ENCODE data around the gene DDX28. TPM values are rescaled to one million over a fixed set of nuclear protein-coding genes. Genes with fewer than 3 reads are reported as not detected.

Gene DDX28
- polyA plus RNA-seq, 10 donors = 4.6 to 6.7 (median 5.5) TPM

Other genes starting within 250 kb of the DDX28 start
- 10 to 100 TPM; 14.1 to 27.2 (median 20.3) TPM for gene RANBP10, start 216.7 kb downstream of the DDX28 start, polyA plus RNA-seq (ENCODE audit: insufficient read length in 10 of 10)
- 1 to 10 TPM; 1.1 to 3.5 (median 1.6) TPM for gene TSNAXIP1, start 216.3 kb downstream of the DDX28 start, polyA plus RNA-seq (ENCODE audit: insufficient read length in 10 of 10)
- gene THAP11, start 180.9 kb downstream of the DDX28 start, polyA plus RNA-seq (ENCODE audit: insufficient read length in 10 of 10) = 10 to 100 TPM; 20.1 to 29.7 (median 24.6) TPM
- 100 to 1,000 TPM; 104 to 135 (median 122) TPM for gene NUTF2, start 176.3 kb downstream of the DDX28 start, polyA plus RNA-seq (ENCODE audit: insufficient read length in 10 of 10)
- gene CENPT, start 175.5 kb downstream of the DDX28 start, polyA plus RNA-seq (ENCODE audit: insufficient read length in 10 of 10) = 10 to 100 TPM; 20.8 to 47.6 (median 34.1) TPM
- gene EDC4, start 150.2 kb downstream of the DDX28 start, polyA plus RNA-seq (ENCODE audit: insufficient read length in 10 of 10) = 100 to 1,000 TPM in 5 of 10 donors, 10 to 100 TPM in 5; 85.2 to 115 (median 100) TPM
- gene NRN1L, start 138.3 kb downstream of the DDX28 start, polyA plus RNA-seq (ENCODE audit: insufficient read length in 10 of 10) = 1 to 10 TPM in 3 of 10 donors, under 1 TPM in 6, not detected in 1; 0.39 to 1.5 (median 0.53) TPM
- gene PSKH1, start 130.0 kb downstream of the DDX28 start, polyA plus RNA-seq (ENCODE audit: insufficient read length in 10 of 10) = 10 to 100 TPM; 17.1 to 27.5 (median 20.7) TPM
- 1 to 10 TPM; 1.5 to 5.4 (median 3.1) TPM for gene CTRL, start 91.4 kb downstream of the DDX28 start, polyA plus RNA-seq (ENCODE audit: insufficient read length in 10 of 10)
- gene PSMB10, start 86.4 kb downstream of the DDX28 start, polyA plus RNA-seq (ENCODE audit: insufficient read length in 10 of 10) = 10 to 100 TPM; 18.4 to 35.8 (median 26.8) TPM
- 10 to 100 TPM; 12.8 to 34.1 (median 21.9) TPM for gene LCAT, start 79.1 kb downstream of the DDX28 start, polyA plus RNA-seq (ENCODE audit: insufficient read length in 10 of 10)
- gene SLC12A4, start 54.6 kb downstream of the DDX28 start, polyA plus RNA-seq (ENCODE audit: insufficient read length in 10 of 10) = 10 to 100 TPM; 29.8 to 56.0 (median 40.7) TPM
- under 1 TPM in 4 of 10 donors, not detected in 6; 0.05 to 0.33 (median 0.17) TPM for gene DPEP3, start 42.7 kb downstream of the DDX28 start, polyA plus RNA-seq (ENCODE audit: insufficient read length in 10 of 10)
- gene DPEP2, start 23.7 kb downstream of the DDX28 start, polyA plus RNA-seq (ENCODE audit: insufficient read length in 10 of 10) = 1 to 10 TPM in 6 of 10 donors, under 1 TPM in 4; 0.63 to 2.5 (median 1.2) TPM
- not detected for gene DPEP2NB, start 7.3 kb downstream of the DDX28 start, polyA plus RNA-seq (ENCODE audit: insufficient read length in 10 of 10)
- 10 to 100 TPM; 10.2 to 15.0 (median 11.0) TPM for gene DUS2, start 52 bp upstream of the DDX28 start, polyA plus RNA-seq (ENCODE audit: insufficient read length in 10 of 10)
- gene NFATC3, start 62.1 kb upstream of the DDX28 start, polyA plus RNA-seq (ENCODE audit: insufficient read length in 10 of 10) = 10 to 100 TPM; 24.3 to 30.9 (median 27.0) TPM
- gene ESRP2, start 212.9 kb upstream of the DDX28 start, polyA plus RNA-seq (ENCODE audit: insufficient read length in 10 of 10) = 10 to 100 TPM in 1 of 10 donors, 1 to 10 TPM in 3, under 1 TPM in 6; 0.32 to 10.1 (median 0.79) TPM
- 10 to 100 TPM; 20.8 to 30.6 (median 28.0) TPM for gene PLA2G15, start 222.1 kb upstream of the DDX28 start, polyA plus RNA-seq (ENCODE audit: insufficient read length in 10 of 10)
- gene SLC7A6, start 241.3 kb upstream of the DDX28 start, polyA plus RNA-seq (ENCODE audit: insufficient read length in 10 of 10) = 10 to 100 TPM in 5 of 10 donors, 1 to 10 TPM in 5; 6.3 to 12.0 (median 9.9) TPM

Data from muscle of back (tissue), 10 donors.